Fibroblast of skin of back (primary cell): Measurements from ENCODE around the gene DEPP1.

ENCODE experiments used
- DNase-seq: peaks from one replicate; pipeline ENCODE4 v3.0.0-alpha.2; 2013

Gene DEPP1

GRCh38 chr10:44966816-44967509, 11.6 kb downstream of the DEPP1 start:
- DNase-seq: no peak

- peak; percentile 20 for DNase-seq
Observed at GRCh38 chr10:44966129-44966815, 12.3 kb downstream of the DEPP1 start.

GRCh38 chr10:44965651-44966097, 12.9 kb downstream of the DEPP1 start:
- DNase-seq: no peak

- no peak for DNase-seq
Observed at GRCh38 chr10:44965104-44965503, 13.5 kb downstream of the DEPP1 start.

- no peak for DNase-seq
Observed at GRCh38 chr10:44963772-44964633, 14.6 kb downstream of the DEPP1 start.

GRCh38 chr10:44962870-44963738, 15.5 kb downstream of the DEPP1 start:
- no peak for DNase-seq

GRCh38 chr10:44961931-44962750, 16.5 kb downstream of the DEPP1 start:
- DNase-seq: no peak

GRCh38 chr10:44961230-44961571, 17.4 kb downstream of the DEPP1 start:
- DNase-seq: no peak

- DNase-seq: no peak
Observed at GRCh38 chr10:44960482-44961229, 18.0 kb downstream of the DEPP1 start.

- no peak for DNase-seq
Observed at GRCh38 chr10:44960088-44960460, 18.5 kb downstream of the DEPP1 start.

GRCh38 chr10:44959247-44960087, 19.1 kb downstream of the DEPP1 start, which contains the start of gene RASSF4:
RASSF4 (plus strand) TSS chr10:44959802; CDS start chr10:44970203, 10,401 bp downstream.
- DNase-seq: peak; percentile 86

GRCh38 chr10:44958898-44959246, 19.7 kb downstream of the DEPP1 start:
- DNase-seq: no peak

- DNase-seq: peak; percentile 79
Observed at GRCh38 chr10:44958196-44958897, 20.3 kb downstream of the DEPP1 start.

GRCh38 chr10:44956717-44957706, 21.6 kb downstream of the DEPP1 start:
- no peak for DNase-seq

GRCh38 chr10:44956226-44956625, 22.4 kb downstream of the DEPP1 start:
- no peak for DNase-seq

- DNase-seq: no peak
Observed at GRCh38 chr10:44955413-44956070, 23.1 kb downstream of the DEPP1 start.

- DNase-seq: no peak
Observed at GRCh38 chr10:44954962-44955361, 23.6 kb downstream of the DEPP1 start.
